Hepatocyte (in vitro differentiated cells): ENCODE data around the gene UCK2. TPM values are rescaled to one million over a fixed set of nuclear protein-coding genes. Genes with fewer than 3 reads are reported as not detected.

Experiments used
- DNase-seq: peaks from one replicate; pipeline ENCODE4 v3.0.0-alpha.2; 2016; ENCODE audit warnings: low spot score
- H2AFZ ChIP-seq: fragments of 200-600 bp; sonication (generic); 2 replicates; pipeline ENCODE4 v1.6.0; 2016; ENCODE audit warnings: antibody characterized with exemption, mild to moderate bottlenecking
- H3K27ac ChIP-seq: fragments of 200-600 bp; sonication (generic); 2 replicates; pipeline ENCODE4 v1.5.1; 2016; ENCODE audit warnings: mild to moderate bottlenecking
- H3K27me3 ChIP-seq: fragments of 200-600 bp; sonication (generic); 2 replicates; pipeline ENCODE4 v1.6.1; 2016
- H3K36me3 ChIP-seq: fragments of 200-600 bp; sonication (generic); replicated peaks from 2 replicates; pipeline ENCODE4 v1.5.1; 2016; ENCODE audit warnings: low read depth; ENCODE audit not compliant: insufficient read depth
- H3K4me1 ChIP-seq: fragments of 200-600 bp; sonication (generic); 2 replicates; pipeline ENCODE4 v1.5.1; 2016; ENCODE audit warnings: mild to moderate bottlenecking, moderate library complexity; ENCODE audit not compliant: insufficient read depth
- H3K4me2 ChIP-seq: fragments of 200-600 bp; sonication (generic); 2 replicates; pipeline ENCODE4 v1.6.0; 2016
- H3K4me3 ChIP-seq: fragments of 200-600 bp; sonication (generic); 2 replicates; pipeline ENCODE4 v1.5.1; 2016; ENCODE audit warnings: mild to moderate bottlenecking
- H3K79me2 ChIP-seq: fragments of 200-600 bp; sonication (generic); 2 replicates; pipeline ENCODE4 v1.6.0; 2017; ENCODE audit warnings: mild to moderate bottlenecking
- H3K9me2 ChIP-seq: fragments of 200-600 bp; sonication (generic); replicated peaks from 2 replicates; pipeline ENCODE4 v1.6.0; 2017; ENCODE audit warnings: mild to moderate bottlenecking; ENCODE audit not compliant: insufficient read depth
- H3K9me3 ChIP-seq: fragments of 200-600 bp; sonication (generic); 2 replicates; pipeline ENCODE4 v1.5.1; 2016; ENCODE audit warnings: low read depth, mild to moderate bottlenecking
- H4K20me1 ChIP-seq: fragments of 200-600 bp; sonication (generic); 2 replicates; pipeline ENCODE4 v1.6.0; 2016; ENCODE audit warnings: mild to moderate bottlenecking; ENCODE audit not compliant: insufficient read depth, poor library complexity, severe bottlenecking
- CTCF ChIP-seq: fragments of 200-600 bp; sonication (generic); IDR thresholded peaks from 2 replicates; pipeline ENCODE4 v1.5.1; 2016; ENCODE audit warnings: antibody characterized with exemption, mild to moderate bottlenecking; ENCODE audit not compliant: poor library complexity
- EZH2 ChIP-seq: fragments of 200-600 bp; sonication (generic); IDR thresholded peaks from 2 replicates; pipeline ENCODE4 v1.6.1; 2016; ENCODE audit warnings: antibody characterized with exemption, mild to moderate bottlenecking, borderline replicate concordance
- EZH2phosphoT487 ChIP-seq: fragments of 200-600 bp; sonication (generic); IDR thresholded peaks from one replicate; pipeline ENCODE4 v1.6.1; 2018; ENCODE audit warnings: antibody characterized with exemption, mild to moderate bottlenecking, low read depth, moderate library complexity; ENCODE audit not compliant: unreplicated experiment, severe bottlenecking
- WGBS: methylation state at CpG from one replicate; pipeline ENCODE4 v1.1.6; 2016; ENCODE audit warnings: low lambda C conversion rate; ENCODE audit errors: missing lambda C conversion rate; 5-methylcytosine and 5-hydroxymethylcytosine counted together
- polyA plus RNA-seq: library from polyadenylated mRNA; unstranded; fragments of >200 nt; fragmentation: Nextera tagmentation; extraction: Ambion mirVana; gene quantifications from 2 replicates; pipeline ENCODE4 v1.2.1, GENCODE V29; 2016
- total RNA-seq: library from RNA; depleted of rRNA; stranded (reverse); fragments of >200 nt; gene quantifications from 2 replicates; pipeline ENCODE4 v1.2.3, GENCODE V29; 2014

Gene UCK2
- total and polyA plus RNA-seq, 2 experiments from 2014 or later: 20.9 to 22.2 TPM

- Histone ChIP-seq H2AFZ (no peak overlapping the region), H3K4me2 (no peak overlapping the region), H3K79me2 (peaks cover 79% of the 10 kb centered on the region), H3K9me2 (no peaks in the 10 kb centered on the region), H3K4me3 (no peak overlapping the region), H3K36me3 (no peaks in the 10 kb centered on the region), H3K4me1 (no peaks in the 10 kb centered on the region), H3K27me3 (no peaks in the 10 kb centered on the region), H4K20me1 (no peaks in the 10 kb centered on the region), H3K9me3 (no peaks in the 10 kb centered on the region), H3K27ac (no peak overlapping the region)
- DNase-seq: no peak
- TF ChIP-seq EZH2 (no peak), CTCF (no peak), EZH2phosphoT487 (no peak)
- WGBS: 69% methylated on average over 1 of the region's 1 CpG
Measured at GRCh38 chr1:165876121-165876520, 48.7 kb downstream of the UCK2 start.

GRCh38 chr1:165877411-165877810 lies 50.0 kb downstream of the UCK2 start:
- Histone ChIP-seq H3K27ac (no peak overlapping the region), H3K4me1 (no peaks in the 10 kb centered on the region), H3K27me3 (no peaks in the 10 kb centered on the region), H3K4me3 (no peak overlapping the region), H2AFZ (no peak overlapping the region), H3K9me2 (no peaks in the 10 kb centered on the region), H3K4me2 (no peak overlapping the region), H3K79me2 (peaks cover 82% of the 10 kb centered on the region), H4K20me1 (no peaks in the 10 kb centered on the region), H3K9me3 (no peaks in the 10 kb centered on the region), H3K36me3 (no peaks in the 10 kb centered on the region)
- 97% methylated on average over 9 of the region's 9 CpGs for WGBS
- DNase-seq: no peak
- TF ChIP-seq EZH2phosphoT487 (no peak), CTCF (no peak), EZH2 (no peak)

DNA sequence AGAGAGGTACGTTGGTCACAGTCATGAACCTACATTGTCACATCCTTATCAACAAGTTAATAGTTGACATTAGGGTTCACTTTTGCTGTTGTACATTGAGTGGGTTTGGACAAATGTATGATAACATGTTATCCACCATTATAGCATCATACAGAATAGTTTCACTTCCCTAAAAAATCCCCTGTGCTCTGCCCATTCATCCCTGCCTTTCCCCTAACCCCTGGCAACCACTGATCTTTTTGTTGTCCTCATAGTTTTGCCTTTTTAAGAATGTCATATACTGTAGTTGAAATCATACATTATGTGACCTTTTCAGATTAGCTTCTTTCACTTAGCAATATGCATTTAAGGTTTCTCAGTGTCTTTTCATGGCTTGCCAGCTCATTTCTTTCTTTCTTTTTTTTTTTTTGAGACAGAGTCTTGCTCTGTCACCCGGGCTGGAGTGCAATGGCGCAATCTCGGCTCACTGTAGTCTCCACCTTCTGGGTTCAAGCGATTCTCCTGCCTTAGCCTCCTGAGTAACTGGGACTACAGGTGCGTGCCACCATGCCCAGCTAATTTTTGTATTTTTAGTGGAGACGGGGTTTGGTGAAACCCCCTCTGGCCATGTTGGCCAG lies 50.6 kb downstream of the UCK2 start:
- Histone ChIP-seq H3K36me3 (no peaks in the 10 kb centered on the region), H3K79me2 (peaks cover 77% of the 10 kb centered on the region), H3K27ac (no peak overlapping the region), H3K9me2 (no peaks in the 10 kb centered on the region), H2AFZ (no peak overlapping the region), H3K9me3 (no peaks in the 10 kb centered on the region), H3K27me3 (no peaks in the 10 kb centered on the region), H3K4me2 (no peak overlapping the region), H3K4me1 (no peaks in the 10 kb centered on the region), H4K20me1 (no peaks in the 10 kb centered on the region), H3K4me3 (no peak overlapping the region)
- TF ChIP-seq CTCF: no peak
- no peak for TF ChIP-seq EZH2
- TF ChIP-seq EZH2phosphoT487: no peak
- no peak for DNase-seq
- 97% methylated on average over 7 of the region's 7 CpGs for WGBS

DNA sequence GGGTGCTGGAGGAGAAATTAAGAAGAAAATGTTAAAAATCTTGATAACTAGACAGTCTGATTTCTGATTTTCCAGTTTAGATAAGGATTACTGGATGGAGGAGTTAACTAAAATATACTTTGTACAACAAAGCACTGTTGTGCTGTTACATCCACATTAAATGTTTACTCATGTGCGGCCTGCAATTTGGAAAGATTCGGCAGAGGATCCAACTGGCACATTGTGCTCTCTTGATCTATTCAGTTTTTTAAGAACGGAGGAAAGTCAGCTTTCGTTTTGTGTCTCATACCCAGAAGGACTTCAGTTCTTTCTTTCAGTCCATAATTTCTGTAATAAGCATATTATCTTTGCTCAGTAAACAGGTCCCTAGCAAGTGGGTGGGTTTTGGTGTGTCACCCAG lies 52.5 kb downstream of the UCK2 start:
- 91% methylated on average over 4 of the region's 4 CpGs for WGBS

More for the DNA sequence above, 52.5 kb downstream of the UCK2 start:
- Histone ChIP-seq H3K79me2 (peaks cover 74% of the 10 kb centered on the region), H3K9me3 (no peaks in the 10 kb centered on the region), H3K27me3 (no peaks in the 10 kb centered on the region), H3K9me2 (no peaks in the 10 kb centered on the region), H3K4me2 (no peak overlapping the region), H3K27ac (no peak overlapping the region), H2AFZ (no peak overlapping the region), H3K36me3 (no peaks in the 10 kb centered on the region), H4K20me1 (no peaks in the 10 kb centered on the region), H3K4me1 (peaks cover 4% of the 10 kb centered on the region), H3K4me3 (no peak overlapping the region)
- TF ChIP-seq EZH2phosphoT487 (no peak), CTCF (no peak), EZH2 (no peak)
- no peak for DNase-seq
